HL-60 (cell line): ENCODE measurements around the gene AAK1.

ENCODE experiments used
- CTCF ChIP-seq: IDR thresholded peaks from one replicate; pipeline ENCODE4 v1.5.1; 2011; ENCODE audit warnings: low read length, control low read depth, inconsistent platforms; ENCODE audit not compliant: insufficient read depth
- GABPA ChIP-seq: IDR thresholded peaks from 2 replicates; pipeline ENCODE4 v1.6.1; 2012; ENCODE audit warnings: low read depth
- POLR2AphosphoS5 ChIP-seq: IDR thresholded peaks from 2 replicates; pipeline ENCODE4 v1.6.1; 2012; ENCODE audit warnings: low read depth
- REST ChIP-seq: IDR thresholded peaks from 2 replicates; pipeline ENCODE4 v1.6.1; 2012; ENCODE audit warnings: low read depth; ENCODE audit not compliant: insufficient replicate concordance

- TF ChIP-seq CTCF = no peak
- TF ChIP-seq POLR2AphosphoS5 = no peak
- TF ChIP-seq GABPA = no peak
- no peak for TF ChIP-seq REST
Measured at GRCh38 chr2:69612200-69612599, 31.3 kb downstream of the AAK1 start.
